Activated CD8-positive, alpha-beta memory T cell treated with anti-CD3 and anti-CD28 coated beads, Interleukin-2, amount 10 ng/mL, durations not matched to agents 7 days and 5 days (primary cell): ENCODE measurements around the gene ZSCAN5A. TPM values are rescaled to one million over a fixed set of nuclear protein-coding genes. Genes with fewer than 3 reads are reported as not detected.

Experiments used
- ATAC-seq: fragments of 150-1000 bp; cut with Tn5 transposase; one replicate; pipeline ENCODE4 v1.10.0; 2021; ENCODE audit warnings: moderate library complexity
- CTCF ChIA-PET: fragments of 350-600 bp; sonication (Branson Sonifier 250); formaldehyde crosslinking; loops from one replicate; lab custom pipeline; 2021; ENCODE audit warnings: antibody characterized with exemption; lab: Charles Lee
- DNase-seq: peaks from one replicate; pipeline ENCODE4 v3.0.0-alpha.2; 2020
- H3K27ac Mint-ChIP-seq: one replicate; pipeline ENCODE4 v1.8.0; 2021; ENCODE audit warnings: mild to moderate bottlenecking, mixed read lengths
- H3K27me3 Mint-ChIP-seq: one replicate; pipeline ENCODE4 v1.8.0; 2021; ENCODE audit warnings: mixed read lengths
- H3K36me3 Mint-ChIP-seq: one replicate; pipeline ENCODE4 v1.8.0; 2021; ENCODE audit warnings: mild to moderate bottlenecking, mixed read lengths
- H3K4me1 Mint-ChIP-seq: one replicate; pipeline ENCODE4 v1.8.0; 2021; ENCODE audit warnings: mixed read lengths
- H3K4me3 Mint-ChIP-seq: one replicate; pipeline ENCODE4 v1.8.0; 2021; ENCODE audit warnings: mild to moderate bottlenecking, moderate library complexity, mixed read lengths
- H3K9me3 Mint-ChIP-seq: one replicate; pipeline ENCODE4 v1.8.0; 2022; ENCODE audit warnings: low read depth, mixed read lengths
- total RNA-seq, 2 experiments: library from RNA; stranded (reverse); gene quantifications; one replicate each; pipeline ENCODE4 v1.2.3, GENCODE V29; 2021

ZSCAN5A gene
- total RNA-seq, 2 experiments from 2014 or later: 5.9 to 8.6 TPM

- peak; percentile 61 for DNase-seq
- H3K9me3 Mint-ChIP-seq: no peaks in the 10 kb centered on the region
- no peaks in the 10 kb centered on the region for H3K4me1 Mint-ChIP-seq
- no peak overlapping the region for H3K27ac Mint-ChIP-seq
- no peaks in the 10 kb centered on the region for H3K36me3 Mint-ChIP-seq
- peaks cover 10% of the 10 kb centered on the region for H3K27me3 Mint-ChIP-seq
- CTCF ChIA-PET: interaction anchor here (0.5 to 4.7 kb wide), 23 partner anchors 9 to 736 kb away, joined by 3 to 91 read pairs (median 4); partner anchors contain the start of genes ZNF787 and ZSCAN5A
- H3K4me3 Mint-ChIP-seq: no peak overlapping the region
- ATAC-seq: peak; percentile 61
Observed at GRCh38 chr19:56333506-56333905, 18.9 kb upstream of the ZSCAN5A start.

- H3K27ac Mint-ChIP-seq: no peak overlapping the region
- no peaks in the 10 kb centered on the region for H3K36me3 Mint-ChIP-seq
- no peak for DNase-seq
- ATAC-seq: no peak
- H3K27me3 Mint-ChIP-seq: peaks cover 10% of the 10 kb centered on the region
- H3K4me1 Mint-ChIP-seq: no peaks in the 10 kb centered on the region
- no peaks in the 10 kb centered on the region for H3K9me3 Mint-ChIP-seq
- CTCF ChIA-PET: interaction anchor here (0.5 to 4.7 kb wide), 16 partner anchors 10 to 679 kb away, joined by 3 to 91 read pairs (median 5); partner anchors contain the start of gene ZNF787
- H3K4me3 Mint-ChIP-seq: no peak overlapping the region
Observed at GRCh38 chr19:56332695-56333094, 18.1 kb upstream of the ZSCAN5A start.

- CTCF ChIA-PET: no interaction called here
Observed at GRCh38 chr19:56324436-56324835, 9.8 kb upstream of the ZSCAN5A start.

GRCh38 chr19:56321989-56322440, 7.4 kb upstream of the ZSCAN5A start:
- ATAC-seq: no peak
- Mint-ChIP-seq H3K36me3 (no peaks in the 10 kb centered on the region), H3K27ac (no peak overlapping the region), H3K9me3 (no peaks in the 10 kb centered on the region), H3K4me3 (no peak overlapping the region), H3K27me3 (peaks cover 2% of the 10 kb centered on the region), H3K4me1 (peaks cover 2% of the 10 kb centered on the region)
- no peak for DNase-seq
- CTCF ChIA-PET: interaction anchor here (1.5 kb wide), 1 partner anchor 11 kb away, joined by 4 read pairs; no protein-coding TSS in a partner anchor

More at GRCh38 chr19:56324436-56324835, 9.8 kb upstream of the ZSCAN5A start:
- peaks cover 2% of the 10 kb centered on the region for H3K4me1 Mint-ChIP-seq
- no peak for DNase-seq
- no peak overlapping the region for H3K4me3 Mint-ChIP-seq
- no peak overlapping the region for H3K27ac Mint-ChIP-seq
- H3K9me3 Mint-ChIP-seq: no peaks in the 10 kb centered on the region
- H3K27me3 Mint-ChIP-seq: peaks cover 2% of the 10 kb centered on the region
- no peaks in the 10 kb centered on the region for H3K36me3 Mint-ChIP-seq
- ATAC-seq: no peak

- DNase-seq (no peak), ATAC-seq (no peak)
- CTCF ChIA-PET: interaction anchor here (1.4 kb wide), 1 partner anchor 27 kb away, joined by 5 read pairs; no protein-coding TSS in a partner anchor
- Mint-ChIP-seq H3K27me3 (peaks cover 2% of the 10 kb centered on the region), H3K4me3 (no peak overlapping the region), H3K36me3 (no peaks in the 10 kb centered on the region), H3K9me3 (no peaks in the 10 kb centered on the region), H3K27ac (no peak overlapping the region), H3K4me1 (peaks cover 2% of the 10 kb centered on the region)
Observed at GRCh38 chr19:56321254-56321988, 6.8 kb upstream of the ZSCAN5A start.

GRCh38 chr19:56319991-56320390, 5.4 kb upstream of the ZSCAN5A start:
- H3K4me1 Mint-ChIP-seq: peaks cover 11% of the 10 kb centered on the region
- H3K36me3 Mint-ChIP-seq: no peaks in the 10 kb centered on the region
- peaks cover 2% of the 10 kb centered on the region for H3K27me3 Mint-ChIP-seq
- DNase-seq (no peak), ATAC-seq (no peak)
- CTCF ChIA-PET: no interaction called here
- H3K9me3 Mint-ChIP-seq: no peaks in the 10 kb centered on the region
- no peak overlapping the region for H3K4me3 Mint-ChIP-seq
- no peak overlapping the region for H3K27ac Mint-ChIP-seq

- H3K36me3 Mint-ChIP-seq: peaks cover 1% of the 10 kb centered on the region
- no peaks in the 10 kb centered on the region for H3K9me3 Mint-ChIP-seq
- peaks cover 2% of the 10 kb centered on the region for H3K27me3 Mint-ChIP-seq
- H3K4me3 Mint-ChIP-seq: no peak overlapping the region
- CTCF ChIA-PET: interaction anchor here (1.2 kb wide), 1 partner anchor 8 kb away, joined by 4 read pairs; no protein-coding TSS in a partner anchor
- no peak overlapping the region for H3K27ac Mint-ChIP-seq
- DNase-seq (no peak), ATAC-seq (no peak)
- H3K4me1 Mint-ChIP-seq: peaks cover 25% of the 10 kb centered on the region
Observed at GRCh38 chr19:56317749-56318148, 3.1 kb upstream of the ZSCAN5A start.

GRCh38 chr19:56316728-56317127, 2.1 kb upstream of the ZSCAN5A start:
- H3K4me1 Mint-ChIP-seq: peaks cover 28% of the 10 kb centered on the region
- CTCF ChIA-PET: no interaction called here
- H3K27me3 Mint-ChIP-seq: peaks cover 2% of the 10 kb centered on the region
- H3K9me3 Mint-ChIP-seq: no peaks in the 10 kb centered on the region
- ATAC-seq (no peak), DNase-seq (no peak)
- H3K36me3 Mint-ChIP-seq: peaks cover 7% of the 10 kb centered on the region
- no peak overlapping the region for H3K27ac Mint-ChIP-seq
- no peak overlapping the region for H3K4me3 Mint-ChIP-seq

GRCh38 chr19:56315077-56315828, 614 bp upstream of the ZSCAN5A start:
- H3K36me3 Mint-ChIP-seq: peaks cover 13% of the 10 kb centered on the region
- peaks cover 28% of the 10 kb centered on the region for H3K4me1 Mint-ChIP-seq
- peak overlapping the region; percentile 89 for H3K4me3 Mint-ChIP-seq
- H3K9me3 Mint-ChIP-seq: no peaks in the 10 kb centered on the region
- CTCF ChIA-PET: interaction anchor here (2.1 kb wide), 1 partner anchor 18 kb away, joined by 10 read pairs; no protein-coding TSS in a partner anchor
- peak; percentile 95 for DNase-seq
- no peaks in the 10 kb centered on the region for H3K27me3 Mint-ChIP-seq
- peak; percentile 85 for ATAC-seq
- H3K27ac Mint-ChIP-seq: peak overlapping the region; percentile 99

- Mint-ChIP-seq H3K9me3 (no peaks in the 10 kb centered on the region), H3K27ac (peak overlapping the region; percentile 99), H3K4me1 (peaks cover 28% of the 10 kb centered on the region), H3K36me3 (peaks cover 15% of the 10 kb centered on the region), H3K27me3 (no peaks in the 10 kb centered on the region), H3K4me3 (peak overlapping the region; percentile 89)
- DNase-seq (peak; percentile 45), ATAC-seq (no peak)
- CTCF ChIA-PET: interaction anchor here (0.9 to 2.1 kb wide), 6 partner anchors 17 to 233 kb away, joined by 3 to 10 read pairs (median 4); no protein-coding TSS in a partner anchor
Observed at GRCh38 chr19:56314018-56314380, 640 bp downstream of the ZSCAN5A start.

GRCh38 chr19:56312787-56313657, 1.6 kb downstream of the ZSCAN5A start:
- Mint-ChIP-seq H3K27me3 (no peaks in the 10 kb centered on the region), H3K4me1 (peaks cover 28% of the 10 kb centered on the region)

GRCh38 chr19:56312342-56312741, 2.3 kb downstream of the ZSCAN5A start:
- no peak for ATAC-seq
- no peaks in the 10 kb centered on the region for H3K27me3 Mint-ChIP-seq

More at GRCh38 chr19:56312787-56313657, 1.6 kb downstream of the ZSCAN5A start:
- Mint-ChIP-seq H3K9me3 (no peaks in the 10 kb centered on the region), H3K27ac (peak overlapping the region; percentile 99), H3K4me3 (peak overlapping the region; percentile 89), H3K36me3 (peaks cover 15% of the 10 kb centered on the region)
- ATAC-seq (no peak), DNase-seq (no peak)
- CTCF ChIA-PET: interaction anchor here (0.9 to 2.1 kb wide), 6 partner anchors 18 to 809 kb away, joined by 3 to 10 read pairs (median 3); no protein-coding TSS in a partner anchor

More at GRCh38 chr19:56312342-56312741, 2.3 kb downstream of the ZSCAN5A start:
- CTCF ChIA-PET: interaction anchor here (1.1 to 1.2 kb wide), 2 partner anchors 238 to 809 kb away, joined by 3 read pairs; no protein-coding TSS in a partner anchor
- DNase-seq: no peak
- H3K4me1 Mint-ChIP-seq: peaks cover 28% of the 10 kb centered on the region
- peak overlapping the region; percentile 19 for H3K4me3 Mint-ChIP-seq
- peak overlapping the region; percentile 5 for H3K27ac Mint-ChIP-seq
- H3K9me3 Mint-ChIP-seq: no peaks in the 10 kb centered on the region
- peaks cover 15% of the 10 kb centered on the region for H3K36me3 Mint-ChIP-seq
